IMR-90 (cell line): ENCODE results near the gene SLC6A2.

Experiments used
- MAFK ChIP-seq: IDR thresholded peaks from 2 replicates; pipeline ENCODE4 v1.6.1; 2012; ENCODE audit warnings: low read depth, low read length, improper control_type of control experiment
- MXI1 ChIP-seq: IDR thresholded peaks from 2 replicates; pipeline ENCODE4 v1.6.1; 2012; ENCODE audit warnings: low read depth, mild to moderate bottlenecking, low read length, moderate library complexity, borderline replicate concordance
- NFE2L2 ChIP-seq: fragments of 150-350 bp; IDR thresholded peaks from 2 replicates; pipeline ENCODE4 v1.6.1; 2016; ENCODE audit warnings: low read depth, mild to moderate bottlenecking, low read length
- POLR2A ChIP-seq: IDR thresholded peaks from 2 replicates; pipeline ENCODE4 v1.6.1; 2012; ENCODE audit warnings: mild to moderate bottlenecking, low read depth, low read length
- RAD21 ChIP-seq: IDR thresholded peaks from 2 replicates; pipeline ENCODE4 v1.6.1; 2012; ENCODE audit warnings: low read length, improper control_type of control experiment
- RCOR1 ChIP-seq: IDR thresholded peaks from 2 replicates; pipeline ENCODE4 v1.6.1; 2012; ENCODE audit warnings: mild to moderate bottlenecking, low read length, improper control_type of control experiment; ENCODE audit not compliant: insufficient replicate concordance
- RFX5 ChIP-seq: IDR thresholded peaks from 2 replicates; pipeline ENCODE4 v1.8.0; 2012; ENCODE audit warnings: low read depth, mild to moderate bottlenecking, low read length, moderate library complexity
- TF ChIP-seq, protein P1 (sequence below): conservative IDR thresholded peaks from 2 replicates; pipeline ENCODE4 v1.5.1; 2012; ENCODE audit warnings: mild to moderate bottlenecking, low read depth, low read length, improper control_type of control experiment
- TF ChIP-seq, protein P2 (sequence below): fragments of 150-350 bp; IDR thresholded peaks from 2 replicates; pipeline ENCODE4 v1.6.1; 2016; ENCODE audit warnings: low read depth, mild to moderate bottlenecking, low read length, moderate library complexity, borderline replicate concordance

- TF ChIP-seq RCOR1 (no peak), MAFK (no peak), POLR2A (no peak), MXI1 (no peak), RFX5 (no peak), RAD21 (no peak), NFE2L2 (no peak)
- TF ChIP-seq, protein P1, sequence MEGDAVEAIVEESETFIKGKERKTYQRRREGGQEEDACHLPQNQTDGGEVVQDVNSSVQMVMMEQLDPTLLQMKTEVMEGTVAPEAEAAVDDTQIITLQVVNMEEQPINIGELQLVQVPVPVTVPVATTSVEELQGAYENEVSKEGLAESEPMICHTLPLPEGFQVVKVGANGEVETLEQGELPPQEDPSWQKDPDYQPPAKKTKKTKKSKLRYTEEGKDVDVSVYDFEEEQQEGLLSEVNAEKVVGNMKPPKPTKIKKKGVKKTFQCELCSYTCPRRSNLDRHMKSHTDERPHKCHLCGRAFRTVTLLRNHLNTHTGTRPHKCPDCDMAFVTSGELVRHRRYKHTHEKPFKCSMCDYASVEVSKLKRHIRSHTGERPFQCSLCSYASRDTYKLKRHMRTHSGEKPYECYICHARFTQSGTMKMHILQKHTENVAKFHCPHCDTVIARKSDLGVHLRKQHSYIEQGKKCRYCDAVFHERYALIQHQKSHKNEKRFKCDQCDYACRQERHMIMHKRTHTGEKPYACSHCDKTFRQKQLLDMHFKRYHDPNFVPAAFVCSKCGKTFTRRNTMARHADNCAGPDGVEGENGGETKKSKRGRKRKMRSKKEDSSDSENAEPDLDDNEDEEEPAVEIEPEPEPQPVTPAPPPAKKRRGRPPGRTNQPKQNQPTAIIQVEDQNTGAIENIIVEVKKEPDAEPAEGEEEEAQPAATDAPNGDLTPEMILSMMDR = no peak
- TF ChIP-seq, protein P2, sequence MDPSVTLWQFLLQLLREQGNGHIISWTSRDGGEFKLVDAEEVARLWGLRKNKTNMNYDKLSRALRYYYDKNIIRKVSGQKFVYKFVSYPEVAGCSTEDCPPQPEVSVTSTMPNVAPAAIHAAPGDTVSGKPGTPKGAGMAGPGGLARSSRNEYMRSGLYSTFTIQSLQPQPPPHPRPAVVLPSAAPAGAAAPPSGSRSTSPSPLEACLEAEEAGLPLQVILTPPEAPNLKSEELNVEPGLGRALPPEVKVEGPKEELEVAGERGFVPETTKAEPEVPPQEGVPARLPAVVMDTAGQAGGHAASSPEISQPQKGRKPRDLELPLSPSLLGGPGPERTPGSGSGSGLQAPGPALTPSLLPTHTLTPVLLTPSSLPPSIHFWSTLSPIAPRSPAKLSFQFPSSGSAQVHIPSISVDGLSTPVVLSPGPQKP = no peak
Measured at GRCh38 chr16:55700067-55700466, 44.3 kb downstream of the SLC6A2 start.
